Caco-2 (cell line): Measurements from ENCODE around the gene SMCO4. TPM values are rescaled to one million over a fixed set of nuclear protein-coding genes. Genes with fewer than 3 reads are reported as not detected.
A peak's percentile ranks its signal among the peaks of the same experiment; 100 is the strongest.

ENCODE experiments used
- BruUV-seq: library from RNA; stranded (reverse); fragments of 400-500 nt; replicated peaks from 2 replicates; lab custom pipeline; 2021; lab: Mats Ljungman, UMichigan
- CTCF ChIA-PET: fragments of 300-600 bp; sonication (Branson Sonifier 250); formaldehyde crosslinking; loops from one replicate; lab custom pipeline; 2022; ENCODE audit warnings: antibody characterized with exemption; lab: Charles Lee
- POLR2A ChIA-PET: fragments of 300-600 bp; sonication (Branson Sonifier 250); formaldehyde crosslinking; loops from one replicate; lab custom pipeline; 2022; ENCODE audit warnings: antibody characterized with exemption; lab: Charles Lee
- DNase-seq, 2 experiments: peaks; one replicate each; pipeline versions ENCODE4 v3.0.0 to v3.0.0-alpha.2; 2020 to 2022
- H3K27me3 ChIP-seq: replicated peaks from 2 replicates; pipeline ENCODE4 v1.6.0; 2011; ENCODE audit warnings: low read length; ENCODE audit not compliant: control insufficient read depth, insufficient read depth
- H3K36me3 ChIP-seq: 2 replicates; pipeline ENCODE4 v1.5.1; 2011; ENCODE audit warnings: low read length; ENCODE audit not compliant: control insufficient read depth, insufficient read depth
- H3K4me1 ChIP-seq: fragments of 250-450 bp; sonication (Bioruptor Pico); 2 replicates; pipeline ENCODE4 v1.5.1; 2020; ENCODE audit warnings: mild to moderate bottlenecking
- H3K4me3 ChIP-seq: 2 replicates; pipeline ENCODE4 v1.5.1; 2011; ENCODE audit warnings: low read depth, mild to moderate bottlenecking, control low read depth, low read length
- H3K9me3 ChIP-seq: fragments of 250-450 bp; sonication (Bioruptor Pico); 2 replicates; pipeline ENCODE4 v1.5.1; 2020; ENCODE audit warnings: mild to moderate bottlenecking, moderate library complexity
- H3K27ac Mint-ChIP-seq: one replicate; pipeline ENCODE4 v1.8.0; 2022; ENCODE audit warnings: mixed read lengths; ENCODE audit not compliant: unreplicated experiment
- H3K27me3 Mint-ChIP-seq: one replicate; pipeline ENCODE4 v1.8.0; 2022; ENCODE audit warnings: mixed read lengths; ENCODE audit not compliant: insufficient read depth, unreplicated experiment
- H3K36me3 Mint-ChIP-seq: one replicate; pipeline ENCODE4 v1.8.0; 2022; ENCODE audit warnings: mild to moderate bottlenecking, mixed read lengths; ENCODE audit not compliant: insufficient read depth, unreplicated experiment
- H3K4me1 Mint-ChIP-seq: one replicate; pipeline ENCODE4 v1.8.0; 2022; ENCODE audit warnings: low read depth, mixed read lengths; ENCODE audit not compliant: unreplicated experiment
- H3K4me3 Mint-ChIP-seq: one replicate; pipeline ENCODE4 v1.8.0; 2022; ENCODE audit warnings: mild to moderate bottlenecking, moderate library complexity, mixed read lengths; ENCODE audit not compliant: unreplicated experiment
- H3K9me3 Mint-ChIP-seq: one replicate; pipeline ENCODE4 v1.8.0; 2022; ENCODE audit warnings: mixed read lengths; ENCODE audit not compliant: unreplicated experiment
- intact Hi-C: fragments of 100-400 bp; cut with micrococcal nuclease; formaldehyde crosslinking; loops from one replicate; pipeline ENCODE4 v1.10.0; 2022; ENCODE audit not compliant: unreplicated experiment
- total RNA-seq: library from RNA; stranded (reverse); gene quantifications from 2 replicates; pipeline ENCODE4 v1.2.3, GENCODE V29; 2022
- TF ChIP-seq, protein P1 (sequence below), 2 experiments: fragments of 200-600 bp in 1 of 2; IDR thresholded peaks; 1 replicate in 1 of 2; 2 replicates in 1 of 2; pipeline versions ENCODE4 v1.5.1 to v1.8.0; 2011 to 2022; ENCODE audit warnings: antibody characterized with exemption in 1 of 2, control low read depth in 1 of 2, inconsistent platforms in 1 of 2, low read depth in 1 of 2, low read length in 1 of 2, mild to moderate bottlenecking in 1 of 2, moderate library complexity in 1 of 2; ENCODE audit not compliant: insufficient read depth in 1 of 2, severe bottlenecking in 1 of 2, unreplicated experiment in 1 of 2

Gene SMCO4
- total RNA-seq, 1 experiment from 2014 or later = 46.3 TPM

DNA sequence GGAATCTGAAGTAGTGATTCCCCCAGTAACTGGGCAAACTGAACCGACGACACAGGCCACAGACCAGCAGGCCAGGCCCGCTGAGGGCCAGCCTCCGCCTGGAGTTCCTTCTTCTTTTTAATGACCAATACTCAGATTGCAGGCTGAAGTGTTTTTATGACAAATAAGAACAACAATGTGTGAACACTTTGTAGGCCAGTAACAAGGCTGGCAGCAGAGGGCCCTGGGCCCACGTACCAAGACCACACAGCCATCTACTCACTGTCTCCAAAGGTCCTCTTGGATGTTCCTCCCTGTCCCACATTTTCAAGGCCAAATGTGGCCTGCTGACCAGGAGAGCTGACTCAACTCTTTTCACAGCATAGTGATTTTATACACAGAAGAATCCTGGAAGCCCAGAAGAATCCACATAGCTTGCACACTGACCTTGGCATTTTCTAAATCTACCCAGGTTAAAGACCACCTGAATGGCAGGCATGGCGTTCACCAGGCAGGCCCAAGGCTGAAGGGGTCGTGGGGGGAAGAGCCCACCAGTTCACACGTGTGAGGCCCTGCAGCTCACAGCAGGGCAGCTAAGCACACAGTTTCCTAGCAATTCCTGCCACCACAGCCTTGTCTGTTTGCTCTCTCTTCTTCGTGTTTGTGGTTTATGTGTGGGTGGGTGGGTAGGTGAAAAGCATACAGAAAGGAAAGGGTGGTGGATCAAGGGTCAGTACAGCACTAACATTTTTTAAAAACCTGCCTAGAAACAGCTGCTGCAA is 13.3 kb downstream of the SMCO4 start:
- H3K27me3 Mint-ChIP-seq = no peaks in the 10 kb centered on the region
- CTCF ChIA-PET = interaction anchor here (1.0 kb wide), 1 partner anchor 16 kb away, joined by 3 read pairs; no protein-coding TSS in a partner anchor

DNA sequence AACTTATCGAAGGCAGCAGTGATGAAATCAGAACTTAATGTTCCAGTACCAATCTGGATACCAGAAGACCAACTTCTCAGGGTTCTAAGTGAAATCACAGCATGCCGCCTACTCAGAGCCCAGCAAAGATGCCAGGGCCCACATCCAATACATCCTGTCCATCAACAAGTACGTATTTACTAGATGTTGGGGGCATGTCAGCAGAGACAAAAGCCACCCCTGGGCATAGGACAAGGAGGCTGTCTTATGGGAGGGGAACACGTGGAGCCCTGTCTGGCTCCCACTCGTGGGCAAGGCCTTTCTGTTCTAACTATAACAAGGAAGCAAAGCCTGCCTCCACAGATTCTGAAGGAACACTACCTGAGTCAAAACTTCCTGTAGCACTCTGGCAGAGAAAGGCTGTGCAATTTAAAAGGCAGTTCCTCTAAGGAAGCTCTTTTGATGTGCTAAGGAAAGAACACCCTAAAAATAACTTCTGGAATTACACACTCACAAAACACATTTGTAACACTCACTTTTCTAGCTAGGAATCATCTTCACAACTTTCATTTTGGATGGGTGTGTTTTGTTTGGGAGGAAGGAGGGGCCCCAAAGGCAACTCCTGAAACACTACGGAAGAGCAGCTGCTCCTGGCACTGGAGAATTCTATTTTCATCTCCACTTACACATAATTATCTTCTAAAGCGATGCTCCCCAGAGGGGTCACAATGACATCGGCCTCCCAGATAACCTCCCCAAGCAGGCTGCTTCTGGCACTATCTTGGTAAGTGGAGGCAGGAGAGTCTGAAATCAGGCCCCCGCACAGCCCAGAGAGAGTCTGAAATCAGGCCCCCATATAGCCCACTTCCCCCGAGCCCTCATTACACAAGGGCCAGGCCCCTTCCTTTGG is 14.2 kb downstream of the SMCO4 start:
- CTCF ChIA-PET = no interaction called here
- Histone ChIP-seq H3K4me1 (peaks cover 23% of the 10 kb centered on the region; the same call in 1 of the 2 replicates), H3K4me3 (no peak overlapping the region), H3K36me3 (no peaks in the 10 kb centered on the region), H3K9me3 (no peaks in the 10 kb centered on the region), H3K27me3 (no peaks in the 10 kb centered on the region)
- TF ChIP-seq, protein P1, sequence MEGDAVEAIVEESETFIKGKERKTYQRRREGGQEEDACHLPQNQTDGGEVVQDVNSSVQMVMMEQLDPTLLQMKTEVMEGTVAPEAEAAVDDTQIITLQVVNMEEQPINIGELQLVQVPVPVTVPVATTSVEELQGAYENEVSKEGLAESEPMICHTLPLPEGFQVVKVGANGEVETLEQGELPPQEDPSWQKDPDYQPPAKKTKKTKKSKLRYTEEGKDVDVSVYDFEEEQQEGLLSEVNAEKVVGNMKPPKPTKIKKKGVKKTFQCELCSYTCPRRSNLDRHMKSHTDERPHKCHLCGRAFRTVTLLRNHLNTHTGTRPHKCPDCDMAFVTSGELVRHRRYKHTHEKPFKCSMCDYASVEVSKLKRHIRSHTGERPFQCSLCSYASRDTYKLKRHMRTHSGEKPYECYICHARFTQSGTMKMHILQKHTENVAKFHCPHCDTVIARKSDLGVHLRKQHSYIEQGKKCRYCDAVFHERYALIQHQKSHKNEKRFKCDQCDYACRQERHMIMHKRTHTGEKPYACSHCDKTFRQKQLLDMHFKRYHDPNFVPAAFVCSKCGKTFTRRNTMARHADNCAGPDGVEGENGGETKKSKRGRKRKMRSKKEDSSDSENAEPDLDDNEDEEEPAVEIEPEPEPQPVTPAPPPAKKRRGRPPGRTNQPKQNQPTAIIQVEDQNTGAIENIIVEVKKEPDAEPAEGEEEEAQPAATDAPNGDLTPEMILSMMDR (IDR thresholded peaks at IDR 0.05; ENCODE audit: insufficient read depth in 1 of 2, low read depth in 1 of 2, low read length in 1 of 2, severe bottlenecking in 1 of 2, unreplicated experiment in 1 of 2) = no peak
- Mint-ChIP-seq H3K4me3 (no peak overlapping the region), H3K27me3 (no peaks in the 10 kb centered on the region), H3K36me3 (no peaks in the 10 kb centered on the region), H3K27ac (no peak overlapping the region), H3K4me1 (peaks cover 41% of the 10 kb centered on the region), H3K9me3 (no peaks in the 10 kb centered on the region)
- no TSS peak for BruUV-seq
- no peak for DNase-seq
- POLR2A ChIA-PET = no interaction called here
- intact Hi-C loops = no loop called here

More for the DNA sequence above, 13.3 kb downstream of the SMCO4 start:
- Mint-ChIP-seq H3K9me3 (no peaks in the 10 kb centered on the region), H3K4me3 (no peak overlapping the region), H3K27ac (peak overlapping the region; percentile 5), H3K4me1 (peaks cover 33% of the 10 kb centered on the region), H3K36me3 (no peaks in the 10 kb centered on the region)
- BruUV-seq = no TSS peak
- Histone ChIP-seq H3K4me3 (no peak overlapping the region), H3K27me3 (no peaks in the 10 kb centered on the region), H3K4me1 (0 out of 2 replicates have a peak, but pooled peaks cover 16% of the 10 kb centered on the region), H3K36me3 (no peaks in the 10 kb centered on the region), H3K9me3 (no peaks in the 10 kb centered on the region)
- no peak for DNase-seq
- POLR2A ChIA-PET = no interaction called here
- intact Hi-C loops = no loop called here
- TF ChIP-seq, protein P1 (IDR thresholded peaks at IDR 0.05; ENCODE audit: insufficient read depth in 1 of 2, low read depth in 1 of 2, low read length in 1 of 2, severe bottlenecking in 1 of 2, unreplicated experiment in 1 of 2) = no peak

DNA sequence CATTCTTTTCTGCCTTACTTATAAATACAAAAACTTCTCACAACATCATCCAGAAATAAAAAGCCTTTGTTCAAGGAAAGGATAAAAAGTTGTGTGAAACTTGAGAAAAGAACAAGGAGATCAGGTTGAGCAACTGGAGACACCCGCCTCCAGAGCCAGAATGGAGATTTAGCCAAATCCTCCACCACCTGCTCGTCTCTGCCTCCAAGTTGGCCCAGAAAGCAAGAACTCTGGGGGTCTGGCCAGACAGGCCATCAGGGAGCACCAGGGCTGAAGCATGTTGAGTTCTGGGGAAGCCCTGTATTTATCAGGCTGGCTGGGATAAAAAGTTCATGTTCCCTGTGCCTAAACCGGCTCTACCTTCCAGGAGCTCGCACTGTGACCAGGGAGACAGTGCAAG is 14.9 kb downstream of the SMCO4 start:
- intact Hi-C loops = no loop called here

More for the DNA sequence above, 14.9 kb downstream of the SMCO4 start:
- Histone ChIP-seq H3K9me3 (no peaks in the 10 kb centered on the region), H3K4me3 (no peak overlapping the region), H3K36me3 (no peaks in the 10 kb centered on the region), H3K27me3 (no peaks in the 10 kb centered on the region), H3K4me1 (peaks cover 23% of the 10 kb centered on the region; the same call in 1 of the 2 replicates)
- peaks cover 41% of the 10 kb centered on the region for H3K4me1 Mint-ChIP-seq
- no TSS peak for BruUV-seq
- H3K4me3 Mint-ChIP-seq = no peak overlapping the region
- TF ChIP-seq, protein P1 (IDR thresholded peaks at IDR 0.05; ENCODE audit: insufficient read depth in 1 of 2, low read depth in 1 of 2, low read length in 1 of 2, severe bottlenecking in 1 of 2, unreplicated experiment in 1 of 2) = no peak
- ChIA-PET POLR2A (no interaction called here), CTCF (no interaction called here)
- DNase-seq = no peak
- H3K9me3 Mint-ChIP-seq = no peaks in the 10 kb centered on the region
- no peak overlapping the region for H3K27ac Mint-ChIP-seq
- H3K27me3 Mint-ChIP-seq = no peaks in the 10 kb centered on the region
- no peaks in the 10 kb centered on the region for H3K36me3 Mint-ChIP-seq
